Left renal pelvis (tissue), 4 donors: Measurements from ENCODE around the gene UFSP2. TPM values are rescaled to one million over a fixed set of nuclear protein-coding genes. Genes with fewer than 3 reads are reported as not detected.
"Not testable (repeated sequence)": the region's sequence is repeated elsewhere in the genome, so short reads cannot be mapped to it uniquely, and the experiment has no call there.

Source experiments
- DNase-seq, 4 donors: peaks; one replicate each; pipeline ENCODE4 v3.0.0-alpha.2; 2013; ENCODE audit warnings: low read depth in 4 of 4, low spot score in 3 of 4
- polyA plus RNA-seq, 4 donors: library from polyadenylated mRNA; unstranded; fragments of 120-200 nt; gene quantifications; one replicate each; pipeline ENCODE4 v1.2.1, GENCODE V29; 2013; ENCODE audit not compliant: insufficient read length in 4 of 4

UFSP2 gene
- polyA plus RNA-seq, 4 donors: 62.1 to 87.0 (median 68.6) TPM

DNA sequence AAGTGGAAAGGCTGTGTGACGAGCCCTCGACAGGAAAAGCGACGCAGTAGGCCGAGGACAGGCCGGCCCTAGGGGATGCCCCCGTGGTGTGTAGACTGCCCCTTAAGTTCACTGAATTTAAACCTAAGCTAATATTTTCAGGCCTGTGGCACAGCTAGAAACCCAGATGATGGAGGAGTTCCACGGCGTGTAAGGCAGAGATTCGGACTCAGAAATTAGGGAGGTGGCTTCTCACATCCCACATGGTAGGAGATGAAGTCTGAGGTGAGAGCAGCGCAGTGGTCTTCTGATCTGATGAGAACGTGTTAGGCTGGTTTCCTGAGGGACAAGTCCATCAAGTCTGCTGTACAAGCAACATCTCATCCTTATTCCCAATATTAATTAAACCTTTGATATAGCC lies 37.8 kb downstream of the UFSP2 start:
- DNase-seq: no peak

GRCh38 chr4:185384930-185385331 lies 40.8 kb downstream of the UFSP2 start:
- DNase-seq: peak in 1 of 4 donors; percentile 42

DNA sequence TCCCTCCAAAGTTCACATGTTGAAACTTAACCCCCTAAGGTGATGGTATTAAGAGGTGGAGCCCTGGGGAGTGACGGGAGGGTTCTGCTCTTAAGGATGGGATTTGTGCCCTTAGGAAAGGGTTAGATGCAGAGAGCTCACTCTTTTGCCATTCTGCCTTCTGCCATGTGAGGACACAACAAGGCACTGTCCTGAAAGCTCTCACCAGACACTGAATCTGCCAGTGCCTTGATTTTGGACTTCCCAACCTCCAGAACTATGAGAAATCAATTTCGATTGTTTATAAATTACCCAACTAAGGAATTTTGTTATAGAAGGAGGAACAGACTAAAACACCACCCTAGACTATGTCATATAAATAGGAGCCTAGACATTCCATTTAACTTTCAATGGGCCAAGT lies 41.7 kb downstream of the UFSP2 start:
- DNase-seq: no peak

DNA sequence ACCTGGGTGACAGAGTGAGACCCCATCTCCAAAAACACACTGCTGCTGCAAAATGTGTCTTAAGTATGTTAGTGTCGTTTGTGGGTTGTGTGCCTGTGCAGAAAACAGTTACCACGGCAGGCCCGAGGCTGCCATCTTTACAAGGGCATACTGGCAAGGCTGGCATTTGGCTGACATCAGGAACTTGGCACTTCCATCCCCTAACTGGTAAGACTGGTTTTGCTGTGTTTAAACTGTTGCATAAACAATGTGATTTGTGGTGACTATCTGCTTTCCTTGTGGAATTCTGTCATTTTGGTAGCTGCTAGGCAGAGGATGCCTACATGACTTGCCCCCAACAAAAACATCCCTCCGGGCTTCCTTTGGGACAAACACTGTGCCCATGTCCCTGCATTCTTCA lies 42.3 kb downstream of the UFSP2 start:
- no peak for DNase-seq

- no peak for DNase-seq
These were observed 43.0 kb downstream of the UFSP2 start for GRCh38 chr4:185382754-185383153.

DNA sequence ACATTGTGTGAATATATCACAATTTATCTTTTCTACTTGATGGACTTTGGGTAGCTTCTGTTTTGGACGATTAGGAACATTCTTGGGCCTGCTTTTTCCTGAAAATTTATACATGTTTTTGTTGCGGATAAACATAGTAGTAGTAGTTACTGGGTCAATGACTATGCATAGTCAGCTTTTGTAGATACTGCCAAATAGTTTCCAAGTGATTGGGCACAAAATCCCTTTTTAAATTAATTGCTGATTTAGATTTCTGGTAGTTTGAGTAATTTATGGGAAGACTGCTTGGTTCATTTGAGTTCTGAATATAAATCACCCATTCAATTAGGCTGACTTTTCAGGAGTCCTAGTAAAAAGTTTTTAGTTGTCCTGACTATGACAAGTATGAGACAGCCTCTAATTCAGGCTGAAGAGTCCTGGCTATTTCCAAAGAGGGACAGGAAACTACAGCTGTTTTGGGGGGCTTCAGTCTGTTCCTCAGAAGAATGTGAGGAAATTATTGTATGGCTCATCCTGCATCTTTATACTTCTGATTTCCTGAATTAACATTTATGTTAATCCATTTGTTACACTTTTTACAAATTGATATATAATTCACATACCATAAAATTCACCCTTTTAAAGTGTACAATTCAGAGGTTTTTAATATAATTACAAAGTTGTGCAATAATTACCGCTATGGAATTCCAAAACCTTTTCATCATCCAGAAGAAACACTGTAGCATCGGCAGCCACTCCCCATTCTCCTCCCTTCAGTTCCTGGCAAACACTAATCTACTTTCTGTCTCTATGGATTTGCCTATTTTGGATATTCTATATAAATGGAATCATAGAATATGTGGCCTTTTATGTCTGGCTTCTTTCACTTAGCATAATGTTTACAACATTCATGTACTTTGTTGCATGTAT lies 44.2 kb downstream of the UFSP2 start:
- no peak for DNase-seq

DNA sequence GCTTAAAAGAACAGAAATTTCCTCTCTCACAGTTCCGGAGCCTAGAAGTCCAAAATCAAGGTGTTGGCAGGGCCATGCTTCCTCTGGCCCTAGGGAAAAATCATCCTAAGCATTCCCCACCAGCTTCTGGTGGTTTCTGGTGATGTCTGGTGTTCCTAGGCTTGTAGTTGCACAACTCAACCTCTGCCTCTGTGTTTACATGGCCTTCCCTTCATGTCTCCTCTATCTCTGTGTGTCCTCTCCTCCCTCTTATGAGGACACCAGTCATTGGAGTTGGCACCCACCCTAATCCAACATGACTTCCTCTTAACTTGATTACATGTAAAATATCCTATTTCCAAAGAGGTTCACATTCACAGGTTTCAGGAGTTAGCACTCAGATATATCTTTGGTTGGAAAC lies 45.4 kb downstream of the UFSP2 start:
- no peak for DNase-seq

DNA sequence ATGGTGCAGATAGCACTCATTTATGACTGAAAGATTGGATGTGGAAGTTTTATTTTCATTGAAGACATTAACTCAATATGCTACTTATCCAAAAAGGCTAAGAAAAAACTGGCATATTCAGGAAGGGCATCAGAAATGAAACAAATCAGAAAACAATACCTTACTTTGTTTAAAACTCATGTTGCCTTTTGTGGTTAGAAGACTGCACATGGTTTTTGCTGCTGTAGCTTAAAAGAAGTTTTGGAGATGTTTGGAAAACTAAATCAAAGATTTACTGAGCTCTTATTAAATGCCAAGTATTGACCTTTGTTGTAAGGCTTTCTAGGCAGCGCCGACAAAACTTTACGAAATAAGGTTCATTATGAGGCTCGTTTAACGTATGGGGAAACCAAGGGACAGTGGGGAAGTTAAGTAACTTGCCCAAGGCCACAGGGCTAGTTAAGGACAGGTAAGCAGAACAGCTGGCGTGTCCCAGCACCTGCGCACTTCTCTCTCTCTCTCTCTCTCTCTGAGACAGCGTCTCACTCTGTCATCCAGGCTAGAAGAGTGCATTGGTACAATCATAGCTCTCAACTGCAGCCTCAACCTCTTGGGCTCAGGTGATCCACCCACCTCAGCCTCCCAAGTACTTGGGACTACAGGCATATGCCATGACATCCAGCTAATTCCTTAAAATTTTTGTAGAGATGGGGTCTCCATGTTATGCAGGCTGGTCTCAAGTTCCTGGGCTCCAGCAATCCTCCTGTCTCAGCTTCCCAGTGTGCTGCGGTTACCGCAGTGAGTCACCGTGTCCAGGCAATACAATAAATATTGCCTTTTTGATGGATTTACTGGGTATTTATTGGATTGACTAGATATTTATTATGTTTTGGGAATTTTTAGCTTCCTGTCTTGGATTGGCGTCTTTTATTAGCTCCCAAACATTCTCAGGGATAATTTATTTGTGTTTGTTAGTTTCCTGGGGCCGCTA lies 46.2 kb downstream of the UFSP2 start:
- DNase-seq: no peak

DNA sequence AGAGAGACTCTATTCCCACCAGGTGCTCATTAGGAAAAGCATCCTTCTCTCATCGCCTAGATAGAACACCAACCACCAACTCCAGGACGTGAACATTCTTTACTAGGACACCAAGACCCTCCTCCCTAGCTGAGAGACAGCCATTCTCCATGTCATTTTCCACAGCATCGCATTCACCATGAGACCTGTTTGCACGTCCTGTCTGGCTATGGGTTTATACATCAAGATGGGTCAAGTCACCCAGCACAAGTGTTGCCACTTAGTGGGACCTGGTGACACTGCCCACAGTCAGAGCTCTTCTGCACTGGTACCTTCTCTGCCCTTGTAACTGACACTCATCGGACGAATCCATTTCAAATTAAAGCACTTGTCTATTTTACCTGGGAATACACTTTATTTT lies 47.5 kb downstream of the UFSP2 start:
- DNase-seq: no peak

- no peak for DNase-seq
These were observed 51.2 kb downstream of the UFSP2 start for GRCh38 chr4:185374573-185374972.

DNA sequence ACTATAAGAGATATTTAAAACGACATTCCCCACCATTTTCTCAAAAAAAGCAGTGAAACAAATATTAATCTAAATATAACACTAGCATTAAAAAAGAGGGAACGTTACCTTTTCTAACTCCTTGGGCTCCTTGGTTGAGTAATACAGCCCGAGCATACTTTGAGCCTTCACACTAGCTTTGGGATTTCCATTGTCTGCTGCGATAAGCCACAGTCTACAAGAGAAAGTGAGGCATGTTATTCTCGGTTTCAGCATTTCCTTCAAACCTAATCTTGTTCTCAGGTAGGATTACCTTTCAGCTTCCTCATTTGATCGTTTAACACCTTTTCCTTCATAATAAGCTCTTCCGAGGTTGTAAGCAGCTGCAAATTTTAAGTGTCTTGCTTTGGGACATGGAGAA lies 51.7 kb downstream of the UFSP2 start:
- DNase-seq: no peak

- no peak for DNase-seq
These were observed 54.1 kb downstream of the UFSP2 start for GRCh38 chr4:185371702-185372101.

GRCh38 chr4:185370268-185370949 lies 55.4 kb downstream of the UFSP2 start:
- DNase-seq: no peak

DNA sequence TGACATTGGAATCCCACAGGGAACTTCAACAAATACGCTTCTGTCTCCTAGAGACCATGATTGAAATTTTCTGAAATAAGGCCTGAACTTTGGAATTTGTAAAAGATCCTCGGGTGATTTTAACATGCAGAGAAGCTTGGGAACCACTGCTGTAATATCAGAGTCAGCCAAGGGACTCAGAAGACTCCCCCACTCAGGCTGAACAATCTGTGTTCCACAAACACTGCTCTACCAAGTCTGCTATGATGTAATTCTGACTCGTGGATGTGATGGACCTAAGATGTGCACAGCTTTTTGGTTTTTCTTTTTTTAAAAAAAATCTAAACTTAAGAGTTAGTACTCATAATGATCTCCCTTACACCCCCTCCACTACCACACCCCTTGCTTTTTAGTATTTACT lies 56.0 kb downstream of the UFSP2 start:
- DNase-seq: no peak

- peak in 2 of 4 donors; percentile 36 to 42 for DNase-seq
These were observed 60.9 kb downstream of the UFSP2 start for GRCh38 chr4:185364886-185365285.

GRCh38 chr4:185363251-185363650 lies 62.5 kb downstream of the UFSP2 start:
- no peak for DNase-seq

DNA sequence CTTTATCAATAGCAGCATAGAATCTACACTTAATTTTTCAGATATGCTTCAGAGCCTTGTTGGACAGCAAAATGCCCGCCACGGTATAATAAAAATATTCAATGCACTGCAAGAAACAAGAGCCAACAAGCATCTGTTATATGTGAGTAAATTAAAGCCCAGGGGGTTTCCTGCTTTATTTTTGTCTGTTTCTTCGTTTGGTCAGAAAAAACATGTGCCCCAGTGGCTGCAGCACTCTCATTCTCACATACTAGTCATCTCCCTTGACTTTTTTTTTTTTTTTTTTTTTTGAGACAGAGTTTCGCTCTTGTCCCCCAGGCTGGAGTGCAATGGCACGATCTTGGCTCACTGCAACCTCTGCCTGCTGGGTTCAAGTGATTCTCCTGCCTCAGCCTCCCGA lies 63.2 kb downstream of the UFSP2 start:
- not testable (repeated sequence) for DNase-seq

DNA sequence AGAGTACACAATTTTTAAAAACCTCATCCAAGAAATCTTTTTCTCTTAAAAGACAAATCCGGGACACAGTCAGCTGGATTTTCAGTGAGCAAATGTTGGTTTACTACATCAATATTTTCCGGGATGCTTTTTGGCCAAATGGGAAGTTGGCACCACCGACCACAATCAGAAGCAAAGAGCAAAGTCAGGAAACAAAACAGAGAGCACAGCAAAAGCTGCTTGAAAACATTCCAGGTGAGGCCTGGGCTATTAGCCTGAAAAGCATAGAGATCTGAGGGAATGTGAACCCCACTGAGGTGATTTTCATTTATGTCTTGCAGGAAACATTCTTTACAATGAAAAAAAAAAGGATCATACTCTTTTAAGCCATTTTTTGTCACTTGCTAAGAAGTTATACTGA lies 63.9 kb downstream of the UFSP2 start:
- no peak for DNase-seq

DNA sequence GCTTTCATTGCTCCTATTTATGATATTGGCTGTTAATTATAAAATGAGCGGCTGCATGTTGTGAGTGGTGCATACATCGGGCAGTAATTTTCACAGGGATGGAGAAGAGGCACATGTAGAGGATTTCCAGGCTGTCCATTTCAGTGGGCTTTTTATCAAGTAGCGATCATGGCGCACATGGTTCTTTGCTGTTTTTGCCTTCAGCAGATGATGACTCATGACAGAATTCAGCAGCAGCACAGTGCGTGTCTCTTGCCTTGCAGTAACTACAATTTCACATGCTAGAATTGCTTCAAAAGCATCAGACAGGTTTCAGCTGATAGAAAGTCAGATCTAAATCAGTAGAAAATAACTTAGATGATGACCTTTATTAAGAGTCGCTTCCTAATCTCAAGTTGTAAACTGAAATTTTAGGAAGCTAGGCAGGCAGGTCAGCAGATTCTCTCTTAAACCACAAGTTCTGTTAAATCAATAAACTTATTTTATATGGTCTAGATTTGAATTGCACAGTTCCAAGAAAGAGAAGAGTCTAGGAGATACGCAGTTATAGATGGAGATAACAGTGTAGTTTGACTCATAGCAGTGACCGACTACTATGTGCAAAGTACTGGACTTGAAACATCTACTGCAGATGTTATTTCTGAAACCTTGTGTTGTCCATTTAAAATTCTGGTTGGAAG lies 65.9 kb downstream of the UFSP2 start:
- DNase-seq: no peak

- DNase-seq: no peak
These were observed 66.8 kb downstream of the UFSP2 start for GRCh38 chr4:185358959-185359358.
